Measurements from ENCODE around the gene DNAL4.

GRCh38 chr22:38733724-38734381, 60.1 kb downstream of the DNAL4 start:
- TF ChIP-seq POLR2AphosphoS5 (IDR thresholded peaks at IDR 0.05) (no peak), CTCF (IDR thresholded peaks at IDR 0.05) (no peak), EP300 (IDR thresholded peaks at IDR 0.05) (no peak), POLR2A (IDR thresholded peaks at IDR 0.05) (no peak)
